Liver (tissue), 9 donors: Measurements from ENCODE around the gene MALT1. TPM values are rescaled to one million over a fixed set of nuclear protein-coding genes. Genes with fewer than 3 reads are reported as not detected.

Experiments used
- DNase-seq: peaks from one replicate; pipeline ENCODE4 v3.0.0-alpha.2; 2017; ENCODE audit warnings: low spot score
- H3K27ac ChIP-seq, 2 donors: one replicate each; pipeline ENCODE4 v1.7.0; 2013; ENCODE audit warnings: inconsistent platforms in 2 of 2, low read length in 2 of 2, control low read depth in 1 of 2, low read depth in 1 of 2, mild to moderate bottlenecking in 1 of 2
- H3K27me3 ChIP-seq, 4 donors: one replicate each; pipeline versions ENCODE4 v1.6.1 to v1.7.0; 2013; ENCODE audit warnings: low read length in 3 of 4, inconsistent platforms in 1 of 4, mild to moderate bottlenecking in 1 of 4, moderate library complexity in 1 of 4; ENCODE audit not compliant: control insufficient read depth in 4 of 4, insufficient read depth in 4 of 4
- H3K36me3 ChIP-seq, 4 donors: one replicate each; pipeline versions ENCODE4 v1.6.1 to v1.7.0; 2013; ENCODE audit warnings: low read length in 3 of 4, mild to moderate bottlenecking in 3 of 4, low read depth in 1 of 4, moderate library complexity in 1 of 4; ENCODE audit not compliant: control insufficient read depth in 4 of 4, insufficient read depth in 3 of 4
- H3K4me1 ChIP-seq, 4 donors: one replicate each; pipeline versions ENCODE4 v1.6.1 to v1.7.0; 2013; ENCODE audit warnings: low read length in 3 of 4, mild to moderate bottlenecking in 3 of 4, moderate library complexity in 1 of 4; ENCODE audit not compliant: control insufficient read depth in 4 of 4, insufficient read depth in 4 of 4
- H3K4me3 ChIP-seq, 3 donors: one replicate each; pipeline versions ENCODE4 v1.6.1 to v1.7.0; 2013; ENCODE audit warnings: low read length in 3 of 3, control low read depth in 1 of 3, low read depth in 1 of 3, mild to moderate bottlenecking in 1 of 3
- H3K9ac ChIP-seq, 2 donors: one replicate each; pipeline ENCODE4 v1.7.0; 2013; ENCODE audit warnings: low read length in 2 of 2, mild to moderate bottlenecking in 2 of 2, moderate library complexity in 2 of 2, control low read depth in 1 of 2, low read depth in 1 of 2
- H3K9me3 ChIP-seq, 4 donors: one replicate each; pipeline versions ENCODE4 v1.6.1 to v1.7.0; 2013; ENCODE audit warnings: low read length in 3 of 4; ENCODE audit not compliant: control insufficient read depth in 4 of 4
- ATF3 ChIP-seq: IDR thresholded peaks from 2 replicates; pipeline ENCODE4 v1.6.1; 2016; ENCODE audit warnings: antibody characterized with exemption
- EGR1 ChIP-seq, 2 donors: IDR thresholded peaks; 2 replicates each; pipeline ENCODE4 v1.6.1; 2016 to 2018; ENCODE audit warnings: antibody characterized with exemption in 2 of 2, low read depth in 2 of 2
- FOXA1 ChIP-seq: IDR thresholded peaks from 2 replicates; pipeline ENCODE4 v1.6.1; 2016; ENCODE audit warnings: antibody characterized with exemption
- FOXA2 ChIP-seq: IDR thresholded peaks from 2 replicates; pipeline ENCODE4 v1.6.1; 2016; ENCODE audit warnings: antibody characterized with exemption
- GABPA ChIP-seq, 2 donors: IDR thresholded peaks in 1 of 2; conservative IDR thresholded peaks in 1 of 2; 2 replicates each; pipeline ENCODE4 v1.6.1; 2016; ENCODE audit warnings: antibody characterized with exemption in 2 of 2, mild to moderate bottlenecking in 1 of 2, moderate library complexity in 1 of 2
- HNF4A ChIP-seq, 2 donors: conservative IDR thresholded peaks; 2 replicates each; pipeline ENCODE4 v1.6.1; 2016; ENCODE audit warnings: antibody characterized with exemption in 2 of 2, mild to moderate bottlenecking in 2 of 2
- HNF4G ChIP-seq: IDR thresholded peaks from 2 replicates; pipeline ENCODE4 v1.6.1; 2016; ENCODE audit warnings: antibody characterized with exemption
- MAX ChIP-seq: IDR thresholded peaks from 2 replicates; pipeline ENCODE4 v1.6.1; 2016; ENCODE audit warnings: antibody characterized with exemption
- NR2F2 ChIP-seq: IDR thresholded peaks from 2 replicates; pipeline ENCODE4 v1.6.1; 2016; ENCODE audit warnings: antibody characterized with exemption
- REST ChIP-seq: IDR thresholded peaks from 2 replicates; pipeline ENCODE4 v1.6.1; 2016; ENCODE audit warnings: antibody characterized with exemption, mild to moderate bottlenecking
- RXRA ChIP-seq, 2 donors: IDR thresholded peaks; 2 replicates each; pipeline ENCODE4 v1.6.1; 2017 to 2018; ENCODE audit warnings: antibody characterized with exemption in 2 of 2, mild to moderate bottlenecking in 1 of 2
- SP1 ChIP-seq: IDR thresholded peaks from 2 replicates; pipeline ENCODE4 v1.6.1; 2018; ENCODE audit warnings: antibody characterized with exemption, mild to moderate bottlenecking
- TAF1 ChIP-seq: conservative IDR thresholded peaks from 2 replicates; pipeline ENCODE4 v1.6.1; 2016; ENCODE audit warnings: antibody characterized with exemption, mild to moderate bottlenecking
- YY1 ChIP-seq: IDR thresholded peaks from 2 replicates; pipeline ENCODE4 v1.6.1; 2016; ENCODE audit warnings: antibody characterized with exemption, mild to moderate bottlenecking
- WGBS: extraction: QIAGEN DNeasy Blood & Tissue Kit; methylation state at CpG from one replicate; pipeline ENCODE4 v1.1.7; 2013; 5-methylcytosine and 5-hydroxymethylcytosine counted together
- polyA plus RNA-seq, 2 donors: library from polyadenylated mRNA; stranded (reverse) in 1 of 2; unstranded in 1 of 2; fragments of 200-250 nt in 1 of 2; fragments of >200 nt in 1 of 2; fragmentation: Nextera tagmentation in 1 of 2; extraction: Ambion mirVana in 1 of 2; gene quantifications; one replicate each; pipeline versions ENCODE4 v1.2.1 to v1.2.3, GENCODE V29; 2013 to 2015
- total RNA-seq, 2 donors: library from RNA; depleted of rRNA; stranded (reverse); fragments of >200 nt; gene quantifications; one replicate each; pipeline ENCODE4 v1.2.3, GENCODE V29; 2014
- TF ChIP-seq, protein P1 (sequence below): fragments of 150-350 bp; IDR thresholded peaks from 2 replicates; pipeline ENCODE4 v1.5.1; 2017; ENCODE audit warnings: improper control_type of control experiment, low read depth, low read length; ENCODE audit not compliant: missing input control
- TF ChIP-seq, protein P2 (sequence below): IDR thresholded peaks from 2 replicates; pipeline ENCODE4 v1.6.1; 2016; ENCODE audit warnings: antibody characterized with exemption
- donor health status: healthy.
- donor health status: healthy.
- donor health status: healthy.
- donor health status: healthy.
- donor health status: healthy.

The MALT1 gene
- total and polyA plus RNA-seq, 4 donors: 3.1 to 27.3 (median 6.4) TPM

- WGBS: 92% methylated on average over 6 of the region's 6 CpGs
- no peaks in the 10 kb centered on the region for H3K4me1 ChIP-seq
- H3K36me3 ChIP-seq: no peaks in the 10 kb centered on the region
- no peak overlapping the region for H3K4me3 ChIP-seq
- no peaks in the 10 kb centered on the region for H3K9me3 ChIP-seq
- no peak overlapping the region for H3K27ac ChIP-seq
- no peak for DNase-seq
- H3K9ac ChIP-seq: no peak overlapping the region
- no peak for TF ChIP-seq HNF4A (conservative IDR thresholded peaks at IDR 0.05)
- no peak for TF ChIP-seq EGR1 (IDR thresholded peaks at IDR 0.05; ENCODE audit: low read depth in 2 of 2)
- TF ChIP-seq, protein P1, sequence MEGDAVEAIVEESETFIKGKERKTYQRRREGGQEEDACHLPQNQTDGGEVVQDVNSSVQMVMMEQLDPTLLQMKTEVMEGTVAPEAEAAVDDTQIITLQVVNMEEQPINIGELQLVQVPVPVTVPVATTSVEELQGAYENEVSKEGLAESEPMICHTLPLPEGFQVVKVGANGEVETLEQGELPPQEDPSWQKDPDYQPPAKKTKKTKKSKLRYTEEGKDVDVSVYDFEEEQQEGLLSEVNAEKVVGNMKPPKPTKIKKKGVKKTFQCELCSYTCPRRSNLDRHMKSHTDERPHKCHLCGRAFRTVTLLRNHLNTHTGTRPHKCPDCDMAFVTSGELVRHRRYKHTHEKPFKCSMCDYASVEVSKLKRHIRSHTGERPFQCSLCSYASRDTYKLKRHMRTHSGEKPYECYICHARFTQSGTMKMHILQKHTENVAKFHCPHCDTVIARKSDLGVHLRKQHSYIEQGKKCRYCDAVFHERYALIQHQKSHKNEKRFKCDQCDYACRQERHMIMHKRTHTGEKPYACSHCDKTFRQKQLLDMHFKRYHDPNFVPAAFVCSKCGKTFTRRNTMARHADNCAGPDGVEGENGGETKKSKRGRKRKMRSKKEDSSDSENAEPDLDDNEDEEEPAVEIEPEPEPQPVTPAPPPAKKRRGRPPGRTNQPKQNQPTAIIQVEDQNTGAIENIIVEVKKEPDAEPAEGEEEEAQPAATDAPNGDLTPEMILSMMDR: no peak
- H3K27me3 ChIP-seq: no peaks in the 10 kb centered on the region
Observed at GRCh38 chr18:58637197-58637596, 34.1 kb upstream of the MALT1 start.

- Histone ChIP-seq H3K27me3 (no peaks in the 10 kb centered on the region), H3K4me3 (no peak overlapping the region), H3K9ac (no peak overlapping the region), H3K27ac (no peak overlapping the region), H3K36me3 (no peaks in the 10 kb centered on the region), H3K4me1 (no peaks in the 10 kb centered on the region), H3K9me3 (no peaks in the 10 kb centered on the region)
- TF ChIP-seq MAX (no peak), TAF1 (no peak), ATF3 (no peak), FOXA1 (no peak), NR2F2 (no peak), EGR1 (IDR thresholded peaks at IDR 0.05; ENCODE audit: low read depth in 2 of 2) (no peak), HNF4A (conservative IDR thresholded peaks at IDR 0.05) (no peak), SP1 (no peak), HNF4G (no peak)
- TF ChIP-seq, protein P1: no peak
- DNase-seq: no peak
- 93% methylated on average over 6 of the region's 6 CpGs for WGBS
Observed at GRCh38 chr18:58637946-58638345, 33.3 kb upstream of the MALT1 start.

GRCh38 chr18:58638441-58638840, 32.8 kb upstream of the MALT1 start:
- no peak for DNase-seq
- Histone ChIP-seq H3K9me3 (no peaks in the 10 kb centered on the region), H3K4me1 (no peaks in the 10 kb centered on the region), H3K4me3 (no peak overlapping the region), H3K36me3 (no peaks in the 10 kb centered on the region), H3K27ac (no peak overlapping the region), H3K27me3 (no peaks in the 10 kb centered on the region), H3K9ac (no peak overlapping the region)
- 84% methylated on average over 2 of the region's 2 CpGs for WGBS
- no peak for TF ChIP-seq RXRA (IDR thresholded peaks at IDR 0.05)
- no peak for TF ChIP-seq EGR1 (IDR thresholded peaks at IDR 0.05; ENCODE audit: low read depth in 2 of 2)
- no peak for TF ChIP-seq YY1
- TF ChIP-seq FOXA2: no peak
- TF ChIP-seq ATF3: no peak
- no peak for TF ChIP-seq REST
- TF ChIP-seq HNF4G: no peak
- TF ChIP-seq, protein P2, sequence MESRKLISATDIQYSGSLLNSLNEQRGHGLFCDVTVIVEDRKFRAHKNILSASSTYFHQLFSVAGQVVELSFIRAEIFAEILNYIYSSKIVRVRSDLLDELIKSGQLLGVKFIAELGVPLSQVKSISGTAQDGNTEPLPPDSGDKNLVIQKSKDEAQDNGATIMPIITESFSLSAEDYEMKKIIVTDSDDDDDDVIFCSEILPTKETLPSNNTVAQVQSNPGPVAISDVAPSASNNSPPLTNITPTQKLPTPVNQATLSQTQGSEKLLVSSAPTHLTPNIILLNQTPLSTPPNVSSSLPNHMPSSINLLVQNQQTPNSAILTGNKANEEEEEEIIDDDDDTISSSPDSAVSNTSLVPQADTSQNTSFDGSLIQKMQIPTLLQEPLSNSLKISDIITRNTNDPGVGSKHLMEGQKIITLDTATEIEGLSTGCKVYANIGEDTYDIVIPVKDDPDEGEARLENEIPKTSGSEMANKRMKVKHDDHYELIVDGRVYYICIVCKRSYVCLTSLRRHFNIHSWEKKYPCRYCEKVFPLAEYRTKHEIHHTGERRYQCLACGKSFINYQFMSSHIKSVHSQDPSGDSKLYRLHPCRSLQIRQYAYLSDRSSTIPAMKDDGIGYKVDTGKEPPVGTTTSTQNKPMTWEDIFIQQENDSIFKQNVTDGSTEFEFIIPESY: no peak
- no peak for TF ChIP-seq NR2F2
- no peak for TF ChIP-seq GABPA (IDR thresholded peaks at IDR 0.05 in 1 of 2, conservative IDR thresholded peaks at IDR 0.05 in 1 of 2)
- TF ChIP-seq TAF1: no peak
- TF ChIP-seq MAX: no peak
